Measurements from ENCODE around the gene NLRC3.

Gene NLRC3

DNA sequence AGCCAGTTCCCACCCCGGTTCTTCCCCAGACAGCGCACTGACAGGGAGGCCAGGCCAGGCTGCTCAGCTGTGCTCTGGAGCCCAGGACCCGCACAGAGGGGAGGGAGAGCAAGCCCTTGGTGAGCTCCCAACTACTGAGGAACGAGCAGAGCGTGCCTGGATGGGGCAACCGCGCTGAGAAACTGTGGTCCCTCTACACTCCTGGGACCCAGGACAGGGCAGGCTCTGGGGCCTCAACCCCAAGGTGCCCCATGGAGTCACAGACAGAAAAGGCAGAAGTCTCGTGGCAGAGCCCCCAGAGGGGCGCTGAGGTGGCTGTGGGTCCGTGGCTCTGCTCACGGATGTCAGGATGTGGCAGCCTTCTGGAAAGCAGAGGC lies 17.9 kb upstream of the NLRC3 start:
- Histone ChIP-seq H4K8ac (ENCODE audit: low read length) (no peak overlapping the region), H3K79me1 (replicated peaks; ENCODE audit: low read length, poor library complexity, severe bottlenecking) (no peaks in the 10 kb centered on the region), H3K9ac (ENCODE audit: low read length) (no peak overlapping the region), H3K23ac (ENCODE audit: low read length in 2 of 2) (no peak overlapping the region), H2BK12ac (ENCODE audit: low read length in 2 of 2) (no peak overlapping the region), H3K18ac (ENCODE audit: low read depth in 1 of 2, low read length in 2 of 2) (no peak overlapping the region), H2BK120ac (ENCODE audit: low read depth, low read length) (no peak overlapping the region), H4K91ac (ENCODE audit: low read length) (no peak overlapping the region), H3K4me3 (ENCODE audit: insufficient read depth in 1 of 2, low read depth in 1 of 2, low read length in 2 of 2) (no peak overlapping the region), H2AK5ac (ENCODE audit: low read length, severe bottlenecking) (no peak overlapping the region), H3K27ac (ENCODE audit: low read length, poor library complexity, severe bottlenecking) (no peak overlapping the region), H3K4me1 (ENCODE audit: control insufficient read depth, insufficient read depth, low read depth, low read length) (no peaks in the 10 kb centered on the region), H2BK5ac (ENCODE audit: low read depth, low read length, poor library complexity, severe bottlenecking) (no peak overlapping the region), H2BK15ac (ENCODE audit: low read depth, poor library complexity, severe bottlenecking) (no peak overlapping the region), H3K36me3 (ENCODE audit: control insufficient read depth in 1 of 2, insufficient read depth in 2 of 2, low read depth in 1 of 2, low read length in 2 of 2) (peaks cover 33 to 82% of the 10 kb centered on the region in 2 experiments), H3K4me2 (ENCODE audit: low read length, poor library complexity, severe bottlenecking) (no peak overlapping the region), H3K14ac (ENCODE audit: low read length in 2 of 2) (no peak overlapping the region), H3K4ac (ENCODE audit: low read depth in 1 of 2, low read length in 2 of 2) (no peak overlapping the region), H2AFZ (ENCODE audit: low read depth, low read length) (no peak overlapping the region), H3K27me3 (ENCODE audit: control insufficient read depth in 1 of 2, insufficient read depth in 1 of 2, low read length in 2 of 2) (no peaks in the 10 kb centered on the region), H3K9me3 (ENCODE audit: control insufficient read depth, low read length) (peaks cover 8% of the 10 kb centered on the region)
- WGBS: 98% methylated on average over 11 of the region's 11 CpGs
- DNase-seq: no peak

DNA sequence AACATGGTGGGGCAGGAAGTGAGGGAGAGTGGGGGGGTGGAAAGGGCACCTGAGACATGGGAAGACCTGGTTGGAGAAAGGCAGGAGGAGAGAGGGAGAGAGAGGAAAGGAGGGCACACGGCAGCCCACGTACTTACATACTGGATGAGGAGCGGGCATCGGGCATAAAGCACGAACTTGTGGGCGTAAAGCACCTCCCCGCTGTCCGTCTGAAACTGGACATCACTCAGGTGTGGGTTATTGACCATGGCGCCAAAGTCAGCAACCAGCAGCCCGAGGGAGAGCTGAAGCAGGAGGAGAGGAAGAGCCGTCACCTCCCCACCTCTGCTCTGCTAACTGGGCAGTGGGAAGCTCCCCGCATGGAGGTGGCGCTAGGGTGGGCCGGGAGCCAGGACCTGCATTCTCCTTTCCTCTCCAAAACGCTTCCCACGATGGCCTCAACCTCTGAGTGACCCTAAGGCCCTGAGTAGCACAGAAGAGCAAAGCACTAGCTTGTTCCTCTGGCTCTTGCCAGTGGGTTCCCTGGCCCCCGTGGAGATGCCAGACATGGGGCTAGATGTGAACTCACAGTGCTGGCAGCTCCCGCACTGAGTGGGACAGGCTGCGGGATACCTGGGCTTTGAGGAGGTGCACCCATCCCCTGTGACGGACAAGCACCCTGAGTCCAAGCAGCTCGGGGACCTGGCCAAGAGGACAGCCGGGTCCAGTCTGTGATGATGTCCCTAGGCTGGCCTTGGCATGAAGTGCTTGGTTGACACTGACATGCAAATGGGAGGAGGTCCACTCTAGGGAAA lies 17.3 kb upstream of the NLRC3 start:
- no peaks in the 10 kb centered on the region for H3K27me3 ChIP-seq (ENCODE audit: control insufficient read depth in 1 of 2, insufficient read depth in 1 of 2, low read length in 2 of 2)
- WGBS: 97% methylated on average over 22 of the region's 22 CpGs

GRCh38 chr16:3592559-3592958 lies 15.4 kb upstream of the NLRC3 start:
- Histone ChIP-seq H3K27ac (ENCODE audit: low read length, poor library complexity, severe bottlenecking) (no peak overlapping the region), H4K91ac (ENCODE audit: low read length) (no peak overlapping the region), H2AFZ (ENCODE audit: low read depth, low read length) (no peak overlapping the region), H3K27me3 (ENCODE audit: control insufficient read depth in 1 of 2, insufficient read depth in 1 of 2, low read length in 2 of 2) (no peaks in the 10 kb centered on the region), H3K4me3 (ENCODE audit: insufficient read depth in 1 of 2, low read depth in 1 of 2, low read length in 2 of 2) (no peak overlapping the region), H3K18ac (ENCODE audit: low read depth in 1 of 2, low read length in 2 of 2) (no peak overlapping the region), H3K79me1 (replicated peaks; ENCODE audit: low read length, poor library complexity, severe bottlenecking) (no peaks in the 10 kb centered on the region), H2BK120ac (ENCODE audit: low read depth, low read length) (no peak overlapping the region), H4K8ac (ENCODE audit: low read length) (no peak overlapping the region), H2BK12ac (ENCODE audit: low read length in 2 of 2) (no peak overlapping the region), H3K36me3 (ENCODE audit: control insufficient read depth in 1 of 2, insufficient read depth in 2 of 2, low read depth in 1 of 2, low read length in 2 of 2) (peaks cover 26 to 79% of the 10 kb centered on the region in 2 experiments), H3K4me1 (ENCODE audit: control insufficient read depth, insufficient read depth, low read depth, low read length) (peaks cover 1% of the 10 kb centered on the region), H3K14ac (ENCODE audit: low read length in 2 of 2) (no peak overlapping the region), H3K23ac (ENCODE audit: low read length in 2 of 2) (no peak overlapping the region), H3K4me2 (ENCODE audit: low read length, poor library complexity, severe bottlenecking) (no peak overlapping the region), H2AK5ac (ENCODE audit: low read length, severe bottlenecking) (no peak overlapping the region), H2BK15ac (ENCODE audit: low read depth, poor library complexity, severe bottlenecking) (no peak overlapping the region), H3K9ac (ENCODE audit: low read length) (no peak overlapping the region), H2BK5ac (ENCODE audit: low read depth, low read length, poor library complexity, severe bottlenecking) (no peak overlapping the region), H3K4ac (ENCODE audit: low read depth in 1 of 2, low read length in 2 of 2) (no peak overlapping the region), H3K9me3 (ENCODE audit: control insufficient read depth, low read length) (no peaks in the 10 kb centered on the region)
- DNase-seq: no peak
- WGBS: 97% methylated on average over 12 of the region's 12 CpGs

More for the DNA sequence above, 17.3 kb upstream of the NLRC3 start:
- no peak overlapping the region for H2AK5ac ChIP-seq (ENCODE audit: low read length, severe bottlenecking)
- no peaks in the 10 kb centered on the region for H3K79me1 ChIP-seq (replicated peaks; ENCODE audit: low read length, poor library complexity, severe bottlenecking)
- no peak overlapping the region for H3K4me3 ChIP-seq (ENCODE audit: insufficient read depth in 1 of 2, low read depth in 1 of 2, low read length in 2 of 2)
- no peak overlapping the region for H2BK15ac ChIP-seq (ENCODE audit: low read depth, poor library complexity, severe bottlenecking)
- no peak overlapping the region for H3K4ac ChIP-seq (ENCODE audit: low read depth in 1 of 2, low read length in 2 of 2)
- DNase-seq: no peak
- peaks cover 1% of the 10 kb centered on the region for H3K4me1 ChIP-seq (ENCODE audit: control insufficient read depth, insufficient read depth, low read depth, low read length)
- no peak overlapping the region for H2BK120ac ChIP-seq (ENCODE audit: low read depth, low read length)
- H3K9me3 ChIP-seq (ENCODE audit: control insufficient read depth, low read length): peaks cover 2% of the 10 kb centered on the region
- H3K18ac ChIP-seq (ENCODE audit: low read depth in 1 of 2, low read length in 2 of 2): no peak overlapping the region
- no peak overlapping the region for H2BK5ac ChIP-seq (ENCODE audit: low read depth, low read length, poor library complexity, severe bottlenecking)
- H3K27ac ChIP-seq (ENCODE audit: low read length, poor library complexity, severe bottlenecking): no peak overlapping the region
- no peak overlapping the region for H2BK12ac ChIP-seq (ENCODE audit: low read length in 2 of 2)
- peak overlapping the region; percentile 7 for H4K91ac ChIP-seq (ENCODE audit: low read length)
- H4K8ac ChIP-seq (ENCODE audit: low read length): no peak overlapping the region
- no peak overlapping the region for H3K9ac ChIP-seq (ENCODE audit: low read length)
- no peak overlapping the region for H3K14ac ChIP-seq (ENCODE audit: low read length in 2 of 2)
- H3K36me3 ChIP-seq (ENCODE audit: control insufficient read depth in 1 of 2, insufficient read depth in 2 of 2, low read depth in 1 of 2, low read length in 2 of 2): peaks cover 27 to 80% of the 10 kb centered on the region in 2 experiments
- H3K4me2 ChIP-seq (ENCODE audit: low read length, poor library complexity, severe bottlenecking): no peak overlapping the region
- H3K23ac ChIP-seq (ENCODE audit: low read length in 2 of 2): no peak overlapping the region
- no peak overlapping the region for H2AFZ ChIP-seq (ENCODE audit: low read depth, low read length)

GRCh38 chr16:3591991-3592390 lies 14.8 kb upstream of the NLRC3 start:
- Histone ChIP-seq H3K36me3 (ENCODE audit: control insufficient read depth in 1 of 2, insufficient read depth in 2 of 2, low read depth in 1 of 2, low read length in 2 of 2) (peaks cover 26 to 78% of the 10 kb centered on the region in 2 experiments), H3K4me1 (ENCODE audit: control insufficient read depth, insufficient read depth, low read depth, low read length) (peaks cover 1% of the 10 kb centered on the region), H2BK12ac (ENCODE audit: low read length in 2 of 2) (no peak overlapping the region), H3K4me3 (ENCODE audit: insufficient read depth in 1 of 2, low read depth in 1 of 2, low read length in 2 of 2) (no peak overlapping the region), H3K14ac (ENCODE audit: low read length in 2 of 2) (no peak overlapping the region), H3K4ac (ENCODE audit: low read depth in 1 of 2, low read length in 2 of 2) (no peak overlapping the region), H3K9ac (ENCODE audit: low read length) (no peak overlapping the region), H3K23ac (ENCODE audit: low read length in 2 of 2) (no peak overlapping the region), H4K8ac (ENCODE audit: low read length) (no peak overlapping the region), H3K18ac (ENCODE audit: low read depth in 1 of 2, low read length in 2 of 2) (no peak overlapping the region), H3K27ac (ENCODE audit: low read length, poor library complexity, severe bottlenecking) (no peak overlapping the region), H3K4me2 (ENCODE audit: low read length, poor library complexity, severe bottlenecking) (no peak overlapping the region), H2BK15ac (ENCODE audit: low read depth, poor library complexity, severe bottlenecking) (no peak overlapping the region), H2BK5ac (ENCODE audit: low read depth, low read length, poor library complexity, severe bottlenecking) (no peak overlapping the region), H2AK5ac (ENCODE audit: low read length, severe bottlenecking) (no peak overlapping the region), H3K27me3 (ENCODE audit: control insufficient read depth in 1 of 2, insufficient read depth in 1 of 2, low read length in 2 of 2) (no peaks in the 10 kb centered on the region), H3K79me1 (replicated peaks; ENCODE audit: low read length, poor library complexity, severe bottlenecking) (no peaks in the 10 kb centered on the region), H4K91ac (ENCODE audit: low read length) (no peak overlapping the region), H2AFZ (ENCODE audit: low read depth, low read length) (no peak overlapping the region), H3K9me3 (ENCODE audit: control insufficient read depth, low read length) (no peaks in the 10 kb centered on the region), H2BK120ac (ENCODE audit: low read depth, low read length) (no peak overlapping the region)
- DNase-seq: no peak
- 97% methylated on average over 6 of the region's 6 CpGs for WGBS

Measured in mesenchymal stem cell (in vitro differentiated cells and primary cell).